GDM1 (cell line): ENCODE results near the gene SLC1A6.
"Not testable (repeated sequence)": the region's sequence is repeated elsewhere in the genome, so short reads cannot be mapped to it uniquely, and the experiment has no call there.

Experiments
- DNase-seq: peaks from one replicate; lab custom pipeline; 2025; lab: John Stamatoyannopoulos, UW

The SLC1A6 gene

GRCh38 chr19:14979476-14980255 is at the start of gene SLC1A6:
TSS of gene SLC1A6 (minus strand) at chr19:14979864. CDS start at chr19:14972910, 6,954 bp downstream.
- no peak for DNase-seq

DNA sequence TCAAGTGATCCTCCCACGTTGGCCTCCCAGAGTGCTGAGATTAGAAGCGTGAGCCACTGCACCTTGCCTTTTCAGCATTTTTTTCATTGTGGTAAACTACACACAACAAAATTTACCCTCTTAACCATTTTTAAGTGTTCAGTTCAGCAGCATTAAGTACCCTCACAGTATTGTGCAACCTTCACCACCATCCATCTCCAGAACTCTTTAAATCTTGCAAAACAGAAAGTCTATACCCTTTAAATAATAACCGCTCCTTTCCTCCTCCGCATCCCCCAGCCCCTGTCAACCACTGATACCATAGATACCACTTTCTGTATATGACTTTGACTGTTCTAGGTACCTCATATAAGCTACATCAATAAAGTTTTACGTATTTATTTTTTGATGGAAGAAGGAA is 48.8 kb upstream of the SLC1A6 start:
- no peak for DNase-seq

- DNase-seq = no peak
Measured at GRCh38 chr19:15025217-15025616, 45.6 kb upstream of the SLC1A6 start.

GRCh38 chr19:15022752-15023151 is 43.1 kb upstream of the SLC1A6 start:
- no peak for DNase-seq

- DNase-seq = no peak
Measured at GRCh38 chr19:15021286-15022007, 41.8 kb upstream of the SLC1A6 start.

GRCh38 chr19:15018836-15019235 is 39.2 kb upstream of the SLC1A6 start:
- not testable (repeated sequence) for DNase-seq

- DNase-seq = no peak
Measured at GRCh38 chr19:15015946-15016542, 36.4 kb upstream of the SLC1A6 start.

- DNase-seq = no peak
Measured at GRCh38 chr19:15014579-15014978, 34.9 kb upstream of the SLC1A6 start.

DNA sequence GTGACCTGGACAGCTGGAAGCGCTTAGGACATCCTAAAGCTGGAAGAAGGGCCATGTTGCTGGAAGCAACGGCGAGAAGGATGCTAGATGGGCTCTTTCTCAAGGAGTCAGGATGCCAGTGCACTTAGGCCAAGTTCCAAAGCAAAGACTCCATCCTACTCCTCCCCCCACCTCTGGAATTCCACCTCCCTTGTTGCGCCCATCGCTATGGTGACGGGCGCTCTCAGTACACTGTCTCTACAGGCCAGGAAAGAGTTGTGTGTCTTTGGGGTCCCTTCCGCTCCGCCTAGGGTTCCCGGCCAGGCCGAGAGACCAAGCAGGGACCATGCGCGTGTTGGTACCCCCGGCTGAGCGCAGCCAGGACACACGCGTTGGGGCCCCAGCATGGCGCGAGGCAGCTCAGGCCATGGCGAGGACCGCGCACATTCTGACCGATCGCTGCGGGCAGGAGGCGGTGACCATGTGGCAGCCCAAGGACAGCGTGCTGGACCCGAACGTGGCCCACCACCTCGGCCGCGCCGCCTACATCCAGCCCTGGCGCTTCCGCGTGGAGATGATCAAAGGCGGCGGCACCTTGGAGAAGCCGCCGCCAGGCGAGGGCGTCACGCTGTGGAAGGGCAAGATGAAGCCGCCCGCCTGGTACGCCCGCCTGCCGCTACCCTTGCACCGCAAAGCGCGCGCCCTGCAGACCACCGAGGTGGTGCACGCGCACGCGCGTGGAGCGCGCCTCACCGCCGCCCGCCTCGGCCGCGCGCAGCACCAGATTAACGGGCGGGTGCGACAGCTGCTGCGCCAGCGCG is 31.0 kb upstream of the SLC1A6 start:
- no peak for DNase-seq

GRCh38 chr19:15008308-15008707 is 28.6 kb upstream of the SLC1A6 start:
- no peak for DNase-seq

DNA sequence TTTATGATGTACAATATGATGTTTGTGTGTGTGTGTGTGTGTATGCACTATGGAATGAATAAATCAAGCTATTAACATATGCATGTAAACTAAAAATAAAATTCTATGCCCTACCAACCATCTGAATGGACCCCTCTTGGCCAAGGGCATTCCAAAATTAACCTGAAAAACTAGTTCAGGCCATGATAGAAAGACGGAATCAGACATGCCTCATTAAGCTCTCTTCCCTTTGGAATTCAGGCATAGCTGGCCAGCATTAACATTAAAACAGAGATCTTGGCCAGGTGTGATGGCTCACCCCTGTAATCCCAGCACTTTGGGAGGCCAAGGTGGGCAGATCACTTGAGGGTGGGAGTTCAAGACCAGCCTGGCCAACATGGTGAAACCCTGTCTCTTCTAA is 18.3 kb upstream of the SLC1A6 start:
- DNase-seq = no peak

GRCh38 chr19:14992780-14993179 is 13.1 kb upstream of the SLC1A6 start:
- no peak for DNase-seq

GRCh38 chr19:14985133-14985532 is 5.5 kb upstream of the SLC1A6 start:
- no peak for DNase-seq

GRCh38 chr19:14978161-14978776 is 1.4 kb downstream of the SLC1A6 start:
- DNase-seq = no peak

- no peak for DNase-seq
Measured at GRCh38 chr19:14977128-14977527, 2.5 kb downstream of the SLC1A6 start.

GRCh38 chr19:14974488-14974887 is 5.2 kb downstream of the SLC1A6 start:
- DNase-seq = no peak

- DNase-seq = no peak
Measured at GRCh38 chr19:14972676-14973075, 7.0 kb downstream of the SLC1A6 start.

DNA sequence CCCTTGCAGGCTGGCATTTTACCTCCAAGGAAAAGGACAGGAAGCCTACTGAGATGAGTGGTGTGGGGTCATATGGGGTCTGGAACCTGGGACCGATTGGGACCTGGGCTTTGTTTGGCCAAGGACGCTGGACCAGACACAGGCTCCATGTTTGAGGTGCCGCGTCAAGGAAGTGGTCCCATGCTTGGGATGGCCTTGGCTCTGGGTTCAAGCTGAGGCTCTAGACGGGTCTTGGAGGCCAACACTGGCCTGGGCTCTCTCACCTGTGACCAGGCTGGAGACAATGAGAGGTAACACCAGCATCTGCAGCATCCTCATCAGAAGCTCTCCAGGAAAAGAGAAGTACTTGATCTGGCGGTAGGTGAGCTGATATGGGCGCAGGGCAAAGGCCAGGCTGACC is 8.2 kb downstream of the SLC1A6 start:
- no peak for DNase-seq

DNA sequence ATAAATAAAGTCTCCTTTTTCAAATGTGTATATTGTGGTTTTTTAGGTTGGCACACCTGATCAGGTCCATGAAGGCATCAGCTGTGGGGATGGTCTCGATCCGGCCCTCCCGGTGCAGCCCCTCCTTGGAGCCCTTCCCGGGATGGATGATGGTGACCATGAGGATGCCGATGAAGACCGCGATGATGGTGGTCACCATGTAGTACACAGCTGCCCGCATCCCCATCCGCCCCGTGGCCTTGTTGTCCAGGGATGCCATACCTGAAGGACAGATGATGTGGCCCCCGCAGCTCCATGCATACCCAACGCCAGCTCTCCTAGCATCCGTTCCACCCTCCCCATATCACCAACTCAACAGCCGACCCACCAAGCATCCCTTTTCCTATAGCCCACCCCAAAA is 11.4 kb downstream of the SLC1A6 start:
- DNase-seq = no peak

DNA sequence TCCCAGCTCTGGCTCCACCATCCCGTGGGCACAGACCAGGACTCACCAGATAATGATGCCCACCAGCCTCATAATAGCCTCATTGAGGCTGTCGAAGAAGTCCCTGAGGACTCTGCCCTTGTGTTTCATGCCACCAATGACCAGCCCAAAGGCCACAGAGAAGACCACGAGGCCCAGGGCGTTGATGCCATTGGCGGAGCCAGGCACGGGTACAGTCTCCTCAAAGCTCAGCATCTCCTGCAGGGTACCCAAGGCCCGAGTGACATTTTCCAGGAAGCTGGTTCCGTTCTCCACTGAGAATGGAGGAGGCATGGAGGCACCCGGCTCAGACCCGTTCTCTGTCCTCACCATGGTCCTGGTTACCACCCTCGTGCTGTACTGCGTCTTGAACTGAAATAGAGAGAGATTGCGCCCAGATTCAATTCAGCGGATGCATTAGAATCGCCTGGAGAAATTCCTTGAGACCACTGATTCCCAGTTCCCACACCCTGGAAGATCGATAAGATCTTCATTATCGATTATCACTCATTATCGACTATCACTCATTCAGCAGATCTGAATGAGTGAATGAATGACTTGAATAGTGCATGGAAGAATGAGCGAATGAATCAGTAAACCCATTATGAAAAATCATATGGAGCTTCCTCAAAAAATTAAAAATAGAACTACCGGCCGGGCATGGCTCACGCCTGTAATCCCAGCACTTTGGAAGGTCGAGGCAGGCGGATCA is 17.5 kb downstream of the SLC1A6 start:
- no peak for DNase-seq

DNA sequence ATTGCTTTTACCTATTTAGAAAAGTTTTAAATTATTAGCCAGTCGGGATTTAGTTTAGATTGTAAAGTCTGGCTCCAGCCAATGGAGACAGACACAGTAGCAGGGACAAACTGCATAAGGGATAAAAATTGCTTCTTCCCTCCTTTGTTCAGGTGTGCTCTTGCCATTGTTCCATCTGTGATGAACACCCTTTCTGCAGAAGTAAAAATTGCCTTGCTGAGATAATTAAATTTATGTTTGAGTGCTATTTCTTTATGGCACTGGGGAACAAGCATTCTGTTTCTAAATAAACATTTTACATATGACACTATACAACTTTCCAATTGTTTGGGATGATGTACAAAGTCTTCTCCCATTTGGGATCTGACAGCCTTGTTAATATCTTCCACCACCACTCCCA is 20.4 kb downstream of the SLC1A6 start:
- no peak for DNase-seq
